SK-MEL-5 (cell line): ENCODE measurements around the gene ARMCX2. TPM values are rescaled to one million over a fixed set of nuclear protein-coding genes. Genes with fewer than 3 reads are reported as not detected.
A peak's percentile ranks its signal among the peaks of the same experiment; 100 is the strongest.

Experiments used
- DNase-seq: peaks from one replicate; pipeline ENCODE4 v3.0.0-alpha.2; 2016; ENCODE audit warnings: low read depth, low spot score
- in situ Hi-C: cut with HindIII; loops from 2 replicates; pipeline ENCODE4 v1.10.0; 2016; ENCODE audit warnings: low sequenced_read_pairs, high pct_unique_total_duplicates, low pct_unique_long_range_greater_than_20kb
- small RNA-seq, 2 experiments: library from RNA; depleted of rRNA; stranded (forward); fragments of <200 nt; gene quantifications; one replicate each; pipeline ENCODE3, GENCODE V24; 2014
- total RNA-seq: library from RNA; depleted of rRNA; stranded (reverse); fragments of >200 nt; shearing (Covaris generic); gene quantifications from 2 replicates; pipeline ENCODE4 v1.2.3, GENCODE V29; 2014; rRNA removed

Gene ARMCX2
- total RNA-seq, 1 experiment from 2014 or later, result 40.8 TPM

- DNase-seq, result peak; percentile 72
- in situ Hi-C loops, result no loop called here
Measured at GRCh38 chrX:101617211-101618191, 42.1 kb downstream of the ARMCX2 start, which contains the start of gene ARMCX6. Gene ARMCX6 (minus strand): TSS chrX:101618000. CDS start chrX:101616620, 1,380 bp downstream.

- in situ Hi-C loops, result no loop called here
- DNase-seq, result no peak
Measured at GRCh38 chrX:101605728-101606127, 53.9 kb downstream of the ARMCX2 start.

Small RNAs within 50 kb of the gene (small RNA-seq; reads per million reads assigned to genes)
- gene RNU6-30P (0 reads per million in 2 experiments), gene RNU6-587P (0 reads per million in 2 experiments)

Other genes starting within 250 kb of the ARMCX2 start
- 0.90 and 0.93 TPM in 2 replicates for gene ARMCX4, start 174.4 kb downstream of the ARMCX2 start, total RNA-seq
- gene ARMCX1, start 109.3 kb downstream of the ARMCX2 start, total RNA-seq, result 27.2 and 30.8 TPM in 2 replicates
- 46.1 and 49.6 TPM in 2 replicates for gene ARMCX6, start 41.9 kb downstream of the ARMCX2 start, total RNA-seq
- gene ARMCX3, start 36.7 kb downstream of the ARMCX2 start, total RNA-seq, result 62.2 and 64.6 TPM in 2 replicates